Measurements from ENCODE around the gene EYS.
"Not testable (repeated sequence)": the region's sequence is repeated elsewhere in the genome, so short reads cannot be mapped to it uniquely, and the experiment has no call there.

Gene EYS

DNA sequence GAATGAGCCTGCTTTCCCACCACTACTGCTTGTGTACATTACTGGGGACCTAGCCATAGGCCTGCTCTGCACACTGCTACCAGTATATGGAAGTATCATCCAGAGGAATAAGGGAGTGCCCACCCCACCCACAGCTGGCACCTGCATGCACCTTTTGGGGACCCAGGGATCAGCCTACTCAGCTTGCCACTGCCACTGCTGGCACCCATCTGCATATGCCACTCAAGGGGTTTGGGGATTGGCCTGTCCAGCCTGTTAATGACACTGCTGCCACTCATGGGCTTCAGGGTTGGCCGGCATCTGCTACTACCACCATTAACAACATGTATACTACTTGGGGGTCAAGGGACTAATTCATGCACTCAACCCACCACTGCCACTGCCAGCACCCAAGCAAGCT, 1239.4 kb downstream of the EYS start:
- no peak for DNase-seq (ENCODE audit: low read depth)

DNA sequence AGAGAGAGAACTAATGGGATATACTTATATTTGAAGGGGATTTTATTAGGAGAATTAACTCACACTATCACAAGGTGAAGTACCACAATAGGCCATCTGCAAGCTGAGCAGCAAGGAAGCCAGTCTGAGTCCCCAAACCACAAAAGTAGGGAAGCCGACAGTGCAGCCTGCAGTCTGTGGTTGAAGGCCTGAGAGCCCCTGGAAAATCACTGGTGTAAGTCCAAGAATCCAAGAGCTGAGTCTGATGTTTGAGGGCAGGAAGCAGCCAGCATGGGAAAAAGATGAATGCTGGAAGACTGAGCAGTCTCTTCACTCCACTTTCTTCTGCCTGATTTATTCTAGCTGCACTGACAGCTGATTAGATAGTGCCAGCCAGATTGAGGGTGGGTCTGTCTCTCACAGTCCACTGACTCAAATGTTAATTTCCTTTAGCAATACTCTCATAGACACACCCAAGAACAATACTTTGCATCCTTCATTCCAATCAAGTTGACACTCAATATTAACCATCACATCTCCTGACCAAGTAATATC, 1247.5 kb downstream of the EYS start:
- DNase-seq (ENCODE audit: low read depth) = no peak

DNA sequence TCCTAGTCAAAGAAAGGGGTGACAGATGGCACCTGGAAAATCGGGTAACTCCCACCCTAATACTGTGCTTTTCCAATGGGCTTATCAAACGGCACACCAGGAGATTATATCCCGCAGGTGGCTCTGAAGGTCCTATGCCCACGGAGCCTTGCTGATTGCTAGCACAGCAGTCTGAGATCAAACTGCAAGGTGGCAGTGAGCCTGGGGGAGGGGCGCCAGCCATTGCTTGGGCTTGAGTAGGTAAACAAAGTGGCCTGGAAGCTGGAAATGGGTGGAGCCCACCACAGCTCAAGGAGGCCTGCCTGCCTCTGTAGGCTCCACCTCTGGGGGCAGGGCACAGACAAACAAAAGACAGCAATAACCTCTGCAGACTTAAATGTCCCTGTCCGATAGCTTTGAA, 1258.9 kb downstream of the EYS start:
- not testable (repeated sequence) for DNase-seq (ENCODE audit: low read depth)

DNA sequence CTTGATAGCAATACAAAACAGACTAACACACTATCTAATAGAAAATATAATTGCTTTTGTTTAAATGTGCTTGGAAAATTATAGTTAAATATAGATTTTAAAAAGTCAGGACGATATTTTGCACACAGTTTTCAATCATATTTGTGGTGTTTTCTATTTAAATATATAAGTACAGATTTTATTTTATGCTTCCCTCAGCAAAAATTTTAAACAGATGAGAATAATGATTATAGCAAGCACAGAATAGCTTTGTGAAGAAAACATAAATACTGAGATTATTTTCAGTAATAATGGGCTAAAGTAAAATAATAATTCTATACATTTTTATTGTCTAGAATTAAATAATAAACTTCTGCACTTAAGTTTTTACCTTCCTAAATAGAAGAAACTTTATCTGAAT, 1262.0 kb downstream of the EYS start:
- DNase-seq (ENCODE audit: low read depth) = no peak

DNA sequence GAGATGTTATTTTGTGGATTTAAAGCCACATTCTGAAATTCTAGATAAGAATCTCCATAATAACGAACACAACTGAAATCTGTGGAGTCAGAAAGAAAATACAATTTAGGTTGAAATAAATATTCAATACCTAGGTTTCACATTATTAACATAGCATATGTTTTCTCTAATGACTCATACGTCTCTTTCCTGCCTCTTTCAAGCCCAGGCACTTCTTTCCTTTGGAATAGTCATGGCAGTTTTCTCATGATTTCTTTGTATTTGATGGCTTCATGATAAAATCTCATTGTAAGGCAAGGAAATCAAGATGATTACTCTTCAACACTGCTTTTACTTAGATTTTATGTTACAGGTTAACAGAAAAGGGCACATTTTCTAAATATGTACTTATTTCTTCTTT, 1267.8 kb downstream of the EYS start:
- DNase-seq (ENCODE audit: low read depth) = no peak

DNA sequence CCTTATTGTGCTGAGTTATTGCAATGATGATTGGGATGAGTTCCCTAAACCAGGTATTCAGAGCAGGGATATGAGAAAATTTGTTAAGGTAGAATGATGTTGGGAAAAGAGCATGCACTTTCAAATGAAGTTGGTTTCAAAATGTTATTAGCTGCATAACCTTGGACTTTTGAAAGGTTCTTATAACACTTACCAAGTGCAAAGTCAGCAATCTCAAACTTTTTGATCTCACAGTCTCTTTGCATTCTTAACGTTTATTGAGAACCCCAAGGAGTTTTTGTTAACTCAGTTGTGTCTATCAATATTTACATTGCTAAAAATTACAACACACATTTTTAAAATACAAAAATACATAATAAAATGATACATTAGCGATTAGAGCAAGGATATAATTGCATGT, 1269.0 kb downstream of the EYS start:
- DNase-seq (ENCODE audit: low read depth) = no peak

DNA sequence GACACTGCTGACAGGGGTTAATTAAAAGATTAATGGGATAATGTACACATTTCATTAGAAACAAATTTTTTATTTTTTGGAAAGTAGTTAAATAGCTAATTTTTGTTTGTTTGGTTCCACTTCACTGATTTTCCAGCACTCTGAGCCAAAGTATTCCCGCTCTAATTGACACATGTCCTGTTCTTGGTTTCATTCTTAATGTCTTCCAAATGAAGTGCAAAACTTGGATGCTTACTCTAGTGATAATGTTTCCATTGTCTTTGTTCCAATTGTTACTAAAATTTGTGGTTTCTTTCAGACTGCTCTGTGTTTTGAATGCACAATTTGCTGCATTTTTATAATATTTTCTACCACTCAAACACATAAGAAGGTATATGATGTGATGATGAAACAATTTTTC, 1277.1 kb downstream of the EYS start:
- DNase-seq (ENCODE audit: low read depth) = no peak

DNA sequence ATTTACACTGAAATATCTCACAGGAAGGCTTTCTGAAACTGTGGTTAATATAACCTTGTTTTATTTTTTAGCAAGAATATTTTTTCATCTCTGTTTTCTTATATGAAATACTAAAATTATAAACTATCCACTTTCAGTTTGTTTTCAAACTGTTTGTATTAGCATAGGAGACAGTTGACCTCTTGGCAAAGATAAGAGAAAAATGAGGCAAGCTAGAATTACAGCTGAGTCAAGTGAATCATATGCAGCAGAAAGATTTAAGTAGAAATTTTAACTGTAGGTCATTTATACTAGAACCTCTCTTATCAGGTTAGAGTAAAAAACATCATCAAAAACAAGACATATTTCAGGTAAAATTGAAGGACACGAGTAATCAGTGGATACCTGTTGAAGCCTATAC, 1278.8 kb downstream of the EYS start:
- DNase-seq (ENCODE audit: low read depth) = no peak

DNA sequence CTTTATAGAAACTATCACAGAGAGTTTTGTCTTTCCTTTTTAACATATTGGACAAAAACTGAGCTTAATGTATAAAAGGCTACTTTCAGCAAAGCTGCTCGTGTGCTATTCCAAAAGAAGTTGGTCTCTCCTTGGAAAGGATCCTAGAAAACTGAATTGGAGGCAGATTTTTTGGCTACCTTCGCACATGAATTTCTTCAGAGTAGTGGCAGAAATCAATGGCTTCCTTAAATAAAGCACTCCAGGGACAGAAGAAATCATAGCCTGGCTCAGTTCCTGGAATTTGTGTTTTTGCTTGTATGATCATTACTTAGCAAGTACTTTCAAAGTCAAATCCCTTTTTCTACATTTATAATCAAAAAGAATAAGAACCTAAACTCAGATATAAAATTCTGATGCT, 1291.1 kb downstream of the EYS start:
- DNase-seq (ENCODE audit: low read depth) = no peak

DNA sequence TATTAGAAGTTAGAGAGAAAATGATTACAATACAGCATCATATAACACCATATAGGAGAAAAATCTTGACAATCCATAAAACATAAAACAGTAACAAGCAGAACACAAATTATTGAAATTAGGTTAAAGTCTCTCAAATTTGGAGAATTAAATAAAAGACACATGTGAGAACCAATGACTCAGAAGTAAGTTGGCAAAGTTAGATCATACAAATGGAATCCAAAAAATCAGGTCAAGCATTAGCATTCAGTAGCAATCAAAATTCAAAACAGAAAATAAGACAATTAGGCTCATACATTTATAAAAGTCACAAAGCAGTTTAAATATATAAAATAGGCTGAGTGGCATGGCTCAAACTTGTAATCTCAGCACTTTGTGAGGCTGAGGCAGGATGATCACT, 1295.8 kb downstream of the EYS start:
- DNase-seq (ENCODE audit: low read depth) = no peak

DNA sequence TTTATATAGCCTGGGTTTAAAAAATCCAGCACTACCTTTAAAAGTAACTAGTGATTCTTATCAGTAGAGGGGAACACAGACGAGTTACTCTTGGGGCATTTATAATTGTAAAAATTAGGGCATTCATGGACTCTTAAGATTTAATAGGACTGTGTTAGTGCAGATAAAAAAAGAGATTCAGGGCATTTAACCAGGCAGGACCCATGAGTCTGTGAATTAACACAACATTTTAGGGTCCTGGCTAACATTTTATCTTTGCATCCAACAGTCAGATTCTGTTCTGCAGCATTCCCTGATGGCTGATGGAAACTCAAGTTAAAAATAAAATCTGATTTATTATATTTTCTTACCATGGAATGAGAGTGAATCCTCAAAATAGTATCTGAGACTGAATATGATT, 1297.1 kb downstream of the EYS start:
- DNase-seq (ENCODE audit: low read depth) = no peak

DNA sequence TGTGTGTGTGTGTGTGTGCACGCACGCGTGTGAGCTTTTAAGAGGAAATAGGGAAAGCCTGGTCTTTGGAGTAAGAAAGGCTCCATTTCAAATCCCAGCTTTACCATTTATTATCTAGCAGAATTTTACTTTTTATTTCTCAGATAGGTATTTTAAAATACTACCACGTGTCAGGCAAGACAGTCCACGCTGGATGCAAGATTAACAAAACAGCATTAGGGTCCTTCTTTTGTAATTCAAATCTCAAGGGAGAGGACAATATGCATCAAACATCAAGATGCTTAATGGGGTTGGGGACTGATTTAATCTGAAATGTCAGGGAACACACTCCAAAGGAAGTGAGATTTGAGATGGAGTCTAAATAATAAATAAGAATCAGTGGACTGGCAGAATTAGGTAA, 1302.6 kb downstream of the EYS start:
- no peak for DNase-seq (ENCODE audit: low read depth)

DNA sequence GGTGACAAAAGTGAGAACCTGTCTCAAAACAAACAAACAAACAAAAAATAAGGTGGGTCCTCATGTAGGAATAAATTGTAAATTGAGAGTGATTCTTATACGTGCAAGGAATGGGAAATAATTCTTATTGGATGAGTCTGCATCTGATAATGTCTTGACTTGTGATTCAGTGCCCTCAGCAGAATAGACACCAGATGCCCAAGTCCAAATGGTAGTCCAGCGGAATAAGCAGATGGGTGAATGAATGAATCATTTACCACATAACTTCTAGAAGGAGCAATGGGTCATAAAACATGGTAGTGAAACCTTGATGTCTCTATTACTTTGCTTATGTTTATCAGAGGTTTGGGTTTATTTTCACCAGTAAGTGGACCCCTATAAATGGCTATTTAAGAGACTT, 1323.7 kb downstream of the EYS start:
- DNase-seq (ENCODE audit: low read depth) = peak; percentile 2

DNA sequence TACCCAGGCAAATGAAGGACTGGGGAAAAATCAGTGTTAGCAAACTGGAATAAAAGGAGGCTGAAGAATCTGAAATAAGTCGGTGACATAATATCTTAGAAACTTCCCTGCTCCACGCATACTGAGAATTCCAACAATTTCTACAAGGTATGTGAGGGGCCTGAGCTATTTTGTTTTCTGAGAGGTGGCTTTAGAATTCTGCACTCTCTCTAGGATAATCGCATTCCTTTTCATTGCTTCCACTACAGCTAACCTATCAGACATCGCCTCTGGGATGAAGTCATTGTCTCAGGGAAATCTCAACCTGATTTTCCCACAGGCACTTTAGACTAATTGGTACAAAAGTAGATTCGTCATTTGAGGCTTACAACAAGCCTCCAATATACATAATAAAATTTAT, 1330.6 kb downstream of the EYS start:
- DNase-seq (ENCODE audit: low read depth) = peak; percentile 1

DNA sequence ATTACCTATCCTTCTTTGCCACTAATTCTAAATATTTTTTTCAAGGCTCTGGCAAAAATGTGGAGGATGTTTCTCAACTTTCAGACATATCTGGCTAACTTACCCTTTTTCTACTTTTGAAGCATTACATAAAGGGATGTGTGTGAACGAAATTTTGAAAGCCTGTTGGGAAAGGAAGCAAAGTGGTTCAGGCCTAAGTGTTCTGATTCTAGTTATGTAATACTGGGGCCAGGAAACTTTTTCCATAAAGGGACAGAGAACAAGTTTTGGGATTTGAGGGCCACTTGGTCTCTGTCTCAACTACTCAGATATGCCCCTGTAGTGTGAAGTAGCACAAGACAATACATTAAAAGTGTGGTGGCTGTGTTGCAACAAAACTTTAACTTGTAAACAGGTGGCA, 1349.6 kb downstream of the EYS start:
- no peak for DNase-seq (ENCODE audit: low read depth)

DNA sequence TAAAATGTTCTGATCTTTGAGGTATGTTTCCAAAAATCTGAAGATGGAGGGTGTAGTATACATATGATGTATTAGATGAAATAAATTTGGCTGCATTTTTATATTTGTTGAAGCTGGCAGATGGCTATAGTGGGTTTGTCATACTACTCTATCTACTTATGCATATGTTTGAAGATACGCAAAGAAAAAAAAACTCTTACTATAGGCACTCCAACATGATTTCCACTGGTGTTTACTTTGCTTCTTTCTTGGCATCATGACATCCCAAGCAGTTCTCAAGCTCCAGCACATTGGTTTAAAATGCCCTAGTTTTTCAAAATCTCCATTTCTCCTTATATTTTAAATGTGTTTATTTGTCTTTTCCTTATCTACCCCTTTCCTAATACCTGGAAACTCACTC, 1359.6 kb downstream of the EYS start:
- no peak for DNase-seq (ENCODE audit: low read depth)

DNA sequence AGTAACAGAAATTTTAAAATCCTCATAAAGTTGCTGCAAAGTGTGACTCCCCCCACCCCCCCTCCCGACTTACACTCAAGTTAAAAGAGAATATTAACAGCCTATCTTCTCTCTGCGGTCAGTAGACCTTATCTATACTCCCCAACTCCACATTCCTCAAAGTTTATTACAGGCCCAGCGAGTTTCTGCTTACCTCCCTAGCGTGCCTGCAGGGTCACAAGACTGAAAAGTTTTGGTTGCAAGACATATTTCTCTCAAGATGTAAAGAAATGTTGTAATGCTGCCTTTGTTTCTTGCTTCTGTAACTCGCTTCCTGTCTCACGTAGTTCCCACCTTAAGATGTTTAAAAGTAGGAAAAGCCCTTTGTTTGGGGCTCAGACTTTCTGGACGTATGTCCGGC, 1371.8 kb downstream of the EYS start:
- DNase-seq (ENCODE audit: low read depth) = no peak

DNA sequence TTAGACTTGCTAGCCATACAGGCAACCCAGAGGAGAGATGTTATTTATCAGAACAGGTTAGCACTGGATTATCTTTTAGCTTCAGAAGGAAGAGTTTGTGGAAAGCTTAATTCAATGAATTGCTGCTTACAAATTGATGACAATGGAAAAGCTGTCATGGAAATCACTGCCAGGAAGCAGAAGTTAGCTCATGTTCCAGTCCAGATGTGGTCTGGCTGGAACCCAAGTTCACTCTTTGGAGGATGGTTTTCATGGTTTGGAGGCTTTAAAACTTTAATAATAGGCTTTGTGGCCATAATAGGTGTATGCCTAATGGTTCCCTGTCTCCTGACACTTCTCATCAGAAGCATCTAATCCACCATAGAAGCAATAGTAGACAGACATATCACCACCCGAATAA, 1372.4 kb downstream of the EYS start:
- no peak for DNase-seq (ENCODE audit: low read depth)

DNA sequence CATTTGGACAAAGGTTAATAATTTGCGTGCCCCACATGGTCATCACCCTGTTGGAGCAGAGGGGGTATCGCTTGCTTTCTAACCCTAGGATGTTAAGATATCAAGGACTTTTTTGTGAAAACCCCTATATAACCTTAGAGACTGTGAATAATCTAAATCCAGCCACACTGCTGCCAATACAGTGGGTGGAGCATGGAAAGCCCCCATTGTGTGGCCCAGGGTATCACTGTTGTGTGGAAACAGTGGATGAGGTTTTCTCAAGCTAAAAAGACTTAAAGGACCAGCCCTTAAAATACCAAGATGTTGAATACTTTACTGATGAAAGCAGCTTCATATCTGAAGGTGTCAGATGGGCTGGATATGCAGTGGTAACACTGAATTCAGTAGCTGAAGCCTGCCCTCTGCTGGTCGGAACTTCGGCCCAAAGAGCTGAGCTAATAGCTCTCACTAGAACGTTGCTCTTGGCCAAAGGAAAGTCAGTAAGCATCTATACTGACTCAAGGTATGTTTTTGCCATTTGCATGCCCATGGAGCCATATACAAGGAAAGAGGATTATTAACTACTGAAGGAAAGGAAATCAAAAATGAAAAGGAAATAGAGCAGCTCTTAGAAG, 1376.2 kb downstream of the EYS start:
- peak; percentile 24 for DNase-seq (ENCODE audit: low read depth)

DNA sequence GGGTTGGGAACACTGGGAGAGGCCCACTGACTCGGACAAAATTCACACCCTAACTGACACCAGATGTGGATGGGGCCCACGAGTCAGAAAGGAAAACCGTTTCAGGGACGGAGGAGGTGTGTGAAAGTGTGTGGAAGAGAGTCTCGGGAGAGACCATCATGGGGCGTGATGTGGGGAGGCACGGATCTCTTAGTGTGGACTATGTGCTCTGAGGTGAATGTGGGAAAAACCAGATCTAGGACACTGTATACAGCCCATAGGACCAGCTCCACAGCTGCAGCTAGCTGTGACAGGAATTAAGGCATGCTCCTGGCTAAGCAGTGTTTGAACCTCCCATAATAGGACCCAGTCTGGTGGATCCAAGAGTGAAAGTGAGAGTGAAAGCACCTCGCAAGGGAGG, 1380.1 kb downstream of the EYS start:
- no peak for DNase-seq (ENCODE audit: low read depth)

DNA sequence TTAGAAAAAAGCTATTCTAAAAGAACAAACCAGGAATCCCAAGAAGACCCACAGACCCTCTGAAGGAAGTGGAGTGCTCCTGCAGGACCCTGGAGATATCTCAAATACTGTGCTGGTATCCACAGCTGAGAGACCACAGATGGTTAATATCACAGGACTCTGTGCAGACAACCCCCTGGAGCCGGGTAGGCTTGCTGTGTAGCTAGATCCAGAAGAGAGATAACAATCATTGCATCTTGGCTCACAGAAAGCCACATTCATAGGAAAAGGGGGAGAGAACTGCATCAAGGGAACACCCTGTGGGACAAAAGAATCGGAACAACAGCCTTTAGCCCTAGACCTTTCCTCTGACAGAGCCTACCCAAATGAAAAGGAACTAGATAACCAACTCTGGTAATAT, 1381.9 kb downstream of the EYS start:
- no peak for DNase-seq (ENCODE audit: low read depth)

DNA sequence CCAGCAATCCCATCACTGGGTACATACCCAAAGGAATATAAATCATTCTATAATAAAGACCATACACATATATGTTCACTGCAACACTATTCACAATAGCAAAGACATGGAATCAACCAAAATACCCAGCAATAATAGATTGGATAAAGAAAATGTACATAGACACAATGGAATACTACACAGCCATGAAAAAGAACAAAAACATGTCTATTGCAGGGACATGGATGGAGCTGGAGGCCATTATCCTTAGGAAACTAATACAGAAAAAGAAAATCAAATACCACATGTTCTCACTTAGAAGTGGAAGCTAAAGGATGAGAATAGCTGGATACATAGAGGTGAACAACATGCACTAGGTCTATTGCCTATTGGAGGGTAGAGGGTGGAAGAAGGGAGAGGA, 1396.8 kb downstream of the EYS start:
- DNase-seq (ENCODE audit: low read depth) = no peak

DNA sequence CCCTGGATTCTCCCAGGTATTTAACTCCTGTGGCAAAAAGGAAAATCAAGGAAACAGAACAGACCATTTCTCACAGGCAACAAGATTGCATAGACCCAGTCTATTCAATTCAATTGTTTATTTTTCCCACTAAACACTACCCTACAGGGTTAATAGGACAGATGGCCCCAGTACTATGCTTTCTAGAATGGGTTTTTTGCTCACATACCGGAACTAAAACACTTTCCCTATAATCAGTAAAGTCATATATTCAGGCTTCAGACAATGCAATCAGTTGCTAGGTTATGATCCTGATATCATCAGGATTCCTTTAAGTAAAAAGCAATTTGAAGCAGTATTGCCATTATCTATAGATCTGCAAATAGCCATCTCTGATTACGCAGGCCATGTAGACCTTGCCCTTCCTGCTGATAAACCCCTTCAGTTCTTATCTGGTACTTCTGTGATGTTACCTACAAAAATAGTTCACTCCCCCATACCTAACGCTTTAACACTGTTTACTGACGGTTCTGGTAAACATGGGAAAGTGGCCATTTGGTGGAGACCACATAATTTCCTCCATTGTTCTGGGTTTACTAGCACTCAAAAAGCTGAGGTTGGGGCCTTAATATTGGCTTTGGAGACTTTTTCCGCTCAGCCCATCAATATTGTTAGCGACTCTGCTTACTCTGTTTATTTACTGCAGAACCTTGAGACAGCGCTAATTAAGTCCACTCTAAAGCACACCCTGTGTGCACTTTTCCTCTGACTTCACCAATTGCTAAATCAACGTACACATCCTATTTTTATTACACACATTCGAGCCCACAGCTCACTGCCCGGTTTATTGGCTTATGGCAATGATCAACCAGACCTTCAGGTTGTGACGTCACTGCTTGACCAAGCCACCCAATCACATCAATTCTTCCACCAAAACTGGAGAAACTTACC, 1405.5 kb downstream of the EYS start:
- no peak for DNase-seq (ENCODE audit: low read depth)

DNA sequence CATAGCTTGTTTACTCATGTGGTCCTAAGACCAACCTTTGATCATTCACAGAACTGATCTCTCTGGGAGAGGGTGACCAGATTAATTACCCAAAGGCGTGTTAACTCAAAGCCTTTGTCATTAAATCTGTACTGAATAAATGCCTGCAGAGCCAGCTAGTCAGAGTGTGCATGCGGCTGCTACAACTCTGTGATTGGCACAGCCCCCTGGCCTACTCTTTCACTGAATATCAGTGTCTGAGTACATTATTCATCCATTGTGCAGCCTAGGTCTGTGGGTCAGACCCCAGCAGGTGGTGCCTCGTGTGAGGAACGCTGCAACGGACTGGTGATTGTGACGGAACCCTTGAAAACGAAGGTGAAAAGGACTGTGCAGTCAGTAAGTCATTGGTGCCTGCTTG, 1407.8 kb downstream of the EYS start:
- no peak for DNase-seq (ENCODE audit: low read depth)

All from HS-27A (cell line).